ENCODE data around the gene NGDN. TPM values are rescaled to one million over a fixed set of nuclear protein-coding genes. Genes with fewer than 3 reads are reported as not detected.
"Not testable (repeated sequence)": the region's sequence is repeated elsewhere in the genome, so short reads cannot be mapped to it uniquely, and the experiment has no call there.

NGDN gene
- polyA plus RNA-seq, 1 of the 3 experiments (the other 2 are of a cell fraction), result 64.3 TPM

DNA sequence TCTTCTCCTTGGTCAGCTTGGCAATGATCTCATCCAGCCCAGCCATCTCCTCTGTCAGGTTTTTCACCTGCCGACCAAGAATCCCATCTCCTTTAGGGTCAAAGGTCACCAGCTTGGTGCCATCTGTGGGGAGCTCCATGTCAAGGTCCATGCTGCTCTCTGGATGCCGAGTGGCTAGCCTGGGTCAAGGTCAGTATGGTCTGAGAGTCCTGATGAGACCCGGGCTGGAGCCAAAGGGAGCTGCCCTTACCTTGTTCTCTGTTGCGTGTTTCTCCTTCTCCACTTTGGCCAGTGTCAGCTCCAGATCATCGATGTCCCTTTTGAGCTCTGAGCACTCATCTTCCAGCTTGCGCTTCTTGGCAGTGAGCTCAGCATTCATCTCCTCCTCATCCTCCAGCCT is 45.8 kb upstream of the NGDN start:
- POLR2A ChIA-PET, result no interaction called here

DNA sequence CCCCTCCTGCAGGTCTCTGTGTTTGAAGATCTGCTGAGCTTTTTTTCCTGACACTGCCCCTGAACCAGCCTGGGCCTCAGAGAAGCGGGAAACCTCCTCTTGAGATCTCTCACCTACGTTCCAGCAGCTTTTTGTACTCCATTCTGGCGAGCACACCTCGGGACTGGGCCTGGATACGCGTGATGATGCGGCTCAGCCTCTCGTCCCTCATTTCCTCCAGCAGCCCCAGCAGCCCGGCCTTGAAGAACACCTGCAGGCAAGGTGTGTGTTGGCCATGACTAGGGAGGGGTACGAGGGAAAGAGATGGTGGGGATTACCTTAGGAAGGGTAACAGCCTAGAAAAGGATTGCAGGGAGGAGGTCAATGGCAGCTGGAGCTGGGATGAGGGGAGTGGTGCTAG is 44.3 kb upstream of the NGDN start:
- CTCF ChIA-PET, result interaction anchor here (3.2 kb wide), 1 partner anchor 46 kb away, joined by 11 read pairs; no protein-coding TSS in a partner anchor
- WGBS (ENCODE audit: low lambda C conversion rate), result 0% methylated on average over 5 of the region's 10 CpGs
- no peak overlapping the region for H2AFZ ChIP-seq (ENCODE audit: low read depth)

More for the DNA sequence above, 45.8 kb upstream of the NGDN start:
- Histone ChIP-seq H3K9me2 (no peaks in the 10 kb centered on the region), H3K9me3 (no peaks in the 10 kb centered on the region), H3K27me3 (ENCODE audit: insufficient read depth) (peaks cover 6% of the 10 kb centered on the region), H3K9ac (no peak overlapping the region), H3K36me3 (replicated peaks in 1 of 2; ENCODE audit: control insufficient read depth in 1 of 2, insufficient read depth in 2 of 2, low read length in 1 of 2) (no peaks in the 10 kb centered on the region), H4K20me1 (ENCODE audit: insufficient read depth) (no peaks in the 10 kb centered on the region), H3K79me2 (ENCODE audit: insufficient read depth) (no peaks in the 10 kb centered on the region), H3F3A (replicated peaks; ENCODE audit: insufficient read depth) (no peaks in the 10 kb centered on the region), H3K4me1 (ENCODE audit: control insufficient read depth in 1 of 2, insufficient read depth in 2 of 2, low read depth in 1 of 2, low read length in 1 of 2) (no peaks in the 10 kb centered on the region), H3K4me3 (ENCODE audit: low read depth in 2 of 2, low read length in 1 of 2) (no peak overlapping the region), H3K4me2 (no peak overlapping the region), H2AFZ (ENCODE audit: low read depth) (no peak overlapping the region), H3K27ac (ENCODE audit: low read depth in 2 of 2, low read length in 1 of 2) (no peak overlapping the region)
- no peak for TF ChIP-seq CHD2 (IDR thresholded peaks at IDR 0.05; ENCODE audit: low read length, partially characterized antibody)
- TF ChIP-seq YY1 (IDR thresholded peaks at IDR 0.05; ENCODE audit: low read depth), result no peak
- no peak for TF ChIP-seq NFIC (IDR thresholded peaks at IDR 0.05; ENCODE audit: borderline replicate concordance)
- TF ChIP-seq RXRA (IDR thresholded peaks at IDR 0.05; ENCODE audit: borderline replicate concordance, low read depth), result no peak
- no peak for TF ChIP-seq SMC3 (IDR thresholded peaks at IDR 0.05; ENCODE audit: low read depth, low read length)
- no peak for TF ChIP-seq RFX5 (IDR thresholded peaks at IDR 0.05; ENCODE audit: low read length)
- TF ChIP-seq USF2 (IDR thresholded peaks at IDR 0.05; ENCODE audit: borderline replicate concordance, low read depth, low read length), result no peak
- no peak for TF ChIP-seq FOXJ3 (CRISPR knock-in tag; IDR thresholded peaks at IDR 0.05)
- WGBS (ENCODE audit: low lambda C conversion rate), result 57% methylated on average over 5 of the region's 6 CpGs
- DNase-seq, result no peak
- CTCF ChIA-PET, result interaction anchor here (3.2 kb wide), 1 partner anchor 44 kb away, joined by 11 read pairs; no protein-coding TSS in a partner anchor

DNA sequence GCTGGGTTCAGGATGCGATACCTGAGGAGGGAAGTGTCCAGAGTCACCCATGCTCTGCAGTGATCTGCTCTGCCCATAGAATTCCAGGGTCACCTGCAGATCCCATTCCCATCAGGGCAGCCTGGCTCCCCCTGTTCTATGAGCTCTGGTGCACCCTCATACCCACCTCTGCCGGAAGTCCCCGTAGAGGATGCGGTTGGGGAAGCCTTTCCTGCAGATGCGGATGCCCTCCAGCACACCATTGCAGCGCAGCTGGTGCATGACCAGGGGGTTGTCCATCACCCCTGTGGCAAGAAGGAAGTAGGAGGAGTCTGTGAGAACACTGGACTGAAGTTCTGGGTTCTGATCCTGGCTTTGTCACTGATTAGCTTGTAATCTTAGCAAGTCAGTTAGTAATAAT is 43.7 kb upstream of the NGDN start:
- H3K9me3 ChIP-seq; H3K27ac ChIP-seq (ENCODE audit: low read depth in 2 of 2, low read length in 1 of 2); DNase-seq; CTCF ChIA-PET; H3K4me2 ChIP-seq; H3K36me3 ChIP-seq (replicated peaks in 1 of 2; ENCODE audit: control insufficient read depth in 1 of 2, insufficient read depth in 2 of 2, low read length in 1 of 2); H3F3A ChIP-seq (replicated peaks; ENCODE audit: insufficient read depth); POLR2A ChIA-PET; H3K4me1 ChIP-seq (ENCODE audit: control insufficient read depth in 1 of 2, insufficient read depth in 2 of 2, low read depth in 1 of 2, low read length in 1 of 2); H3K9ac ChIP-seq; H3K79me2 ChIP-seq (ENCODE audit: insufficient read depth); H4K20me1 ChIP-seq (ENCODE audit: insufficient read depth); H2AFZ ChIP-seq (ENCODE audit: low read depth); H3K9me2 ChIP-seq; H3K4me3 ChIP-seq (ENCODE audit: low read depth in 2 of 2, low read length in 1 of 2); H3K27me3 ChIP-seq (ENCODE audit: insufficient read depth): not testable (repeated sequence)
- 17% methylated on average over 2 of the region's 6 CpGs for WGBS (ENCODE audit: low lambda C conversion rate)

More for the DNA sequence above, 44.3 kb upstream of the NGDN start:
- H3K36me3 ChIP-seq (replicated peaks in 1 of 2; ENCODE audit: control insufficient read depth in 1 of 2, insufficient read depth in 2 of 2, low read length in 1 of 2), result no peaks in the 10 kb centered on the region
- H3K9ac ChIP-seq, result no peak overlapping the region
- H3K9me3 ChIP-seq, result no peaks in the 10 kb centered on the region
- no peak overlapping the region for H3K4me2 ChIP-seq
- POLR2A ChIA-PET, result no interaction called here
- H3F3A ChIP-seq (replicated peaks; ENCODE audit: insufficient read depth), result no peaks in the 10 kb centered on the region
- peaks cover 6% of the 10 kb centered on the region for H3K27me3 ChIP-seq (ENCODE audit: insufficient read depth)
- no peaks in the 10 kb centered on the region; a peak in 1 of 4 replicates for H3K4me1 ChIP-seq (ENCODE audit: control insufficient read depth in 1 of 2, insufficient read depth in 2 of 2, low read depth in 1 of 2, low read length in 1 of 2)
- no peaks in the 10 kb centered on the region for H3K79me2 ChIP-seq (ENCODE audit: insufficient read depth)
- TF ChIP-seq RXRA (IDR thresholded peaks at IDR 0.05; ENCODE audit: borderline replicate concordance, low read depth) (no peak), ELF1 (IDR thresholded peaks at IDR 0.05) (no peak), FOXJ3 (CRISPR knock-in tag; IDR thresholded peaks at IDR 0.05) (no peak), EP300 (IDR thresholded peaks at IDR 0.05; ENCODE audit: borderline replicate concordance in 1 of 2, low read depth in 1 of 2, low read length in 1 of 2) (no peak), RCOR1 (IDR thresholded peaks at IDR 0.05; ENCODE audit: low read length) (no peak), JUND (IDR thresholded peaks at IDR 0.05) (no peak), EZH2phosphoT487 (IDR thresholded peaks at IDR 0.05; ENCODE audit: borderline replicate concordance, low read depth) (no peak), MXI1 (IDR thresholded peaks at IDR 0.05; ENCODE audit: low read depth, low read length) (no peak), NRF1 (IDR thresholded peaks at IDR 0.05; ENCODE audit: low read depth, low read length) (no peak), TEAD4 (IDR thresholded peaks at IDR 0.05; ENCODE audit: borderline replicate concordance, insufficient read depth) (no peak), SMC3 (IDR thresholded peaks at IDR 0.05; ENCODE audit: low read depth, low read length) (no peak)
- TF ChIP-seq, protein P1, sequence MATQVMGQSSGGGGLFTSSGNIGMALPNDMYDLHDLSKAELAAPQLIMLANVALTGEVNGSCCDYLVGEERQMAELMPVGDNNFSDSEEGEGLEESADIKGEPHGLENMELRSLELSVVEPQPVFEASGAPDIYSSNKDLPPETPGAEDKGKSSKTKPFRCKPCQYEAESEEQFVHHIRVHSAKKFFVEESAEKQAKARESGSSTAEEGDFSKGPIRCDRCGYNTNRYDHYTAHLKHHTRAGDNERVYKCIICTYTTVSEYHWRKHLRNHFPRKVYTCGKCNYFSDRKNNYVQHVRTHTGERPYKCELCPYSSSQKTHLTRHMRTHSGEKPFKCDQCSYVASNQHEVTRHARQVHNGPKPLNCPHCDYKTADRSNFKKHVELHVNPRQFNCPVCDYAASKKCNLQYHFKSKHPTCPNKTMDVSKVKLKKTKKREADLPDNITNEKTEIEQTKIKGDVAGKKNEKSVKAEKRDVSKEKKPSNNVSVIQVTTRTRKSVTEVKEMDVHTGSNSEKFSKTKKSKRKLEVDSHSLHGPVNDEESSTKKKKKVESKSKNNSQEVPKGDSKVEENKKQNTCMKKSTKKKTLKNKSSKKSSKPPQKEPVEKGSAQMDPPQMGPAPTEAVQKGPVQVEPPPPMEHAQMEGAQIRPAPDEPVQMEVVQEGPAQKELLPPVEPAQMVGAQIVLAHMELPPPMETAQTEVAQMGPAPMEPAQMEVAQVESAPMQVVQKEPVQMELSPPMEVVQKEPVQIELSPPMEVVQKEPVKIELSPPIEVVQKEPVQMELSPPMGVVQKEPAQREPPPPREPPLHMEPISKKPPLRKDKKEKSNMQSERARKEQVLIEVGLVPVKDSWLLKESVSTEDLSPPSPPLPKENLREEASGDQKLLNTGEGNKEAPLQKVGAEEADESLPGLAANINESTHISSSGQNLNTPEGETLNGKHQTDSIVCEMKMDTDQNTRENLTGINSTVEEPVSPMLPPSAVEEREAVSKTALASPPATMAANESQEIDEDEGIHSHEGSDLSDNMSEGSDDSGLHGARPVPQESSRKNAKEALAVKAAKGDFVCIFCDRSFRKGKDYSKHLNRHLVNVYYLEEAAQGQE (IDR thresholded peaks at IDR 0.05; ENCODE audit: low read depth, low read length), result no peak
- TF ChIP-seq, protein P2, sequence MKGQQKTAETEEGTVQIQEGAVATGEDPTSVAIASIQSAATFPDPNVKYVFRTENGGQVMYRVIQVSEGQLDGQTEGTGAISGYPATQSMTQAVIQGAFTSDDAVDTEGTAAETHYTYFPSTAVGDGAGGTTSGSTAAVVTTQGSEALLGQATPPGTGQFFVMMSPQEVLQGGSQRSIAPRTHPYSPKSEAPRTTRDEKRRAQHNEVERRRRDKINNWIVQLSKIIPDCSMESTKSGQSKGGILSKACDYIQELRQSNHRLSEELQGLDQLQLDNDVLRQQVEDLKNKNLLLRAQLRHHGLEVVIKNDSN (IDR thresholded peaks at IDR 0.05; ENCODE audit: borderline replicate concordance, low read depth), result no peak
- H3K9me2 ChIP-seq, result no peaks in the 10 kb centered on the region
- no peaks in the 10 kb centered on the region for H4K20me1 ChIP-seq (ENCODE audit: insufficient read depth)
- no peak overlapping the region for H3K27ac ChIP-seq (ENCODE audit: low read depth in 2 of 2, low read length in 1 of 2)
- no peak for DNase-seq
- no peak overlapping the region for H3K4me3 ChIP-seq (ENCODE audit: low read depth in 2 of 2, low read length in 1 of 2)

Measured in SK-N-SH (cell line).